Measurements from ENCODE around the gene IRGQ.
"Not testable (repeated sequence)": the region's sequence is repeated elsewhere in the genome, so short reads cannot be mapped to it uniquely, and the experiment has no call there.

Gene IRGQ

DNA sequence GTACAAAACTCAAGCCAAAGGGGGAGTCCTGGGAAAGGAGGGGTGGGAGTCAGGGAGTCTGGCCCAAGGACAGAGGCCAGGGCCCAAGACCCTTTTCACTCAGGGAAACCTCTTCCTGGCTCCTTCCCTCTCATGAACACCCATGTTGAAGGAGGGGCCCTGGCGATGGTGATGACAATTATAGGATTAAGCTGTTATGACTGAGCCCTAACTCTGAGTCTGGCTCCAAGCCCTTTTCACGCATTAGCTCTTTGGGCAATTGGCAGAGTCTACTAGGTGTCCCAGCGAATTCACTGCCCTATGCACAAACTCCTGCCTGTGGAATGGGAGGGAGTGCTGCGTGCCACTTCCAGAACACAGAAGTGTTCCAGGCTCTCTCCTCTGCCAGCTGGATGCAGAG, 42.3 kb downstream of the IRGQ start:
- H3K27me3 ChIP-seq = no peaks in the 10 kb centered on the region
- H3K4me1 ChIP-seq = no peaks in the 10 kb centered on the region
- H3K9me3 ChIP-seq = no peaks in the 10 kb centered on the region
- peaks cover 30 to 79% (median 71%) of the 10 kb centered on the region in 3 donors for H3K36me3 ChIP-seq
- no peak for DNase-seq
- TF ChIP-seq, protein P1, sequence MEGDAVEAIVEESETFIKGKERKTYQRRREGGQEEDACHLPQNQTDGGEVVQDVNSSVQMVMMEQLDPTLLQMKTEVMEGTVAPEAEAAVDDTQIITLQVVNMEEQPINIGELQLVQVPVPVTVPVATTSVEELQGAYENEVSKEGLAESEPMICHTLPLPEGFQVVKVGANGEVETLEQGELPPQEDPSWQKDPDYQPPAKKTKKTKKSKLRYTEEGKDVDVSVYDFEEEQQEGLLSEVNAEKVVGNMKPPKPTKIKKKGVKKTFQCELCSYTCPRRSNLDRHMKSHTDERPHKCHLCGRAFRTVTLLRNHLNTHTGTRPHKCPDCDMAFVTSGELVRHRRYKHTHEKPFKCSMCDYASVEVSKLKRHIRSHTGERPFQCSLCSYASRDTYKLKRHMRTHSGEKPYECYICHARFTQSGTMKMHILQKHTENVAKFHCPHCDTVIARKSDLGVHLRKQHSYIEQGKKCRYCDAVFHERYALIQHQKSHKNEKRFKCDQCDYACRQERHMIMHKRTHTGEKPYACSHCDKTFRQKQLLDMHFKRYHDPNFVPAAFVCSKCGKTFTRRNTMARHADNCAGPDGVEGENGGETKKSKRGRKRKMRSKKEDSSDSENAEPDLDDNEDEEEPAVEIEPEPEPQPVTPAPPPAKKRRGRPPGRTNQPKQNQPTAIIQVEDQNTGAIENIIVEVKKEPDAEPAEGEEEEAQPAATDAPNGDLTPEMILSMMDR (IDR thresholded peaks at IDR 0.05) = no peak
- H3K27ac ChIP-seq = no peak overlapping the region
- no peak overlapping the region for H3K4me3 ChIP-seq
- intact Hi-C loops (cut with DNase I; ENCODE audit: low total_unique reads) = no loop called here

DNA sequence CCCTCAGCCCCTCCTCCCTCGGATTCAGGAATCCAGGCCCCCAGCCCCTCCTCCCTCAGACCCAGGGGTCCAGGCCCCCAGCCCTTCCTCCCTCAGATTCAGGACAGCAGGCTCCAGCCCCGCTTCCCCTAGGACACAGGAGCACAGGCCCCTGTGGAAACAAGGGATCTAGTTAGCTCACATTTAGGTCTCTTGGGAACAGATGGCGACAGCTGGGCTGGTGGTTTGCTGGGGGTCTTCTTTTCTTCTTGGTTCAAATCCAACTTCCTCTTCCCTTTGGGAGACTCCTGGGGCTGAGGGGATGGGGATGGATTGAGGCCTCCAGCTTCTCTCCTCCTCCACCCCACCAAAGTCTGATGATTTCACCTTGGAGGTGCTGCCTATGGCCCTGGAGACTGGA, 43.3 kb downstream of the IRGQ start:
- Histone ChIP-seq H3K27ac (no peak overlapping the region), H3K9me3 (no peaks in the 10 kb centered on the region), H3K27me3 (no peaks in the 10 kb centered on the region), H3K36me3 (peaks cover 20 to 71% (median 64%) of the 10 kb centered on the region in 3 donors), H3K4me1 (no peaks in the 10 kb centered on the region), H3K4me3 (no peak overlapping the region)
- no peak for DNase-seq
- TF ChIP-seq, protein P1 (IDR thresholded peaks at IDR 0.05) = no peak
- intact Hi-C loops (cut with DNase I; ENCODE audit: low total_unique reads) = no loop called here

DNA sequence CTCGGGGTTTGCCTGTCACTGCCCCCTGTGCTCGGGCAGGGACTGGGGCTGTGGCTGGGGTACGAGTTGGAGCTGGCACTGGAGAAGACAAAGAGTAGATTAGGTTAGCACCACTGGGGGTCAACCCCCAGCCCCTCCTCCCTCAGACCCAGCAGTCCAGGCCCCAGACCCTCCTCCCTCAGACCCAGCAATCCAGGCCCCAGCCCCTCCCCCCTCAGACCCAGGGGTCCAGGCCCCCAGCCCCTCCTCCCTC, 43.8 kb downstream of the IRGQ start:
- intact Hi-C loops (cut with DNase I; ENCODE audit: low total_unique reads) = no loop called here
- no peak overlapping the region for H3K4me3 ChIP-seq
- H3K27me3 ChIP-seq = no peaks in the 10 kb centered on the region
- TF ChIP-seq, protein P1 (IDR thresholded peaks at IDR 0.05) = no peak
- H3K9me3 ChIP-seq = no peaks in the 10 kb centered on the region
- H3K36me3 ChIP-seq = peaks cover 22 to 71% (median 64%) of the 10 kb centered on the region in 3 donors
- no peak for DNase-seq
- no peaks in the 10 kb centered on the region for H3K4me1 ChIP-seq
- no peak overlapping the region for H3K27ac ChIP-seq

DNA sequence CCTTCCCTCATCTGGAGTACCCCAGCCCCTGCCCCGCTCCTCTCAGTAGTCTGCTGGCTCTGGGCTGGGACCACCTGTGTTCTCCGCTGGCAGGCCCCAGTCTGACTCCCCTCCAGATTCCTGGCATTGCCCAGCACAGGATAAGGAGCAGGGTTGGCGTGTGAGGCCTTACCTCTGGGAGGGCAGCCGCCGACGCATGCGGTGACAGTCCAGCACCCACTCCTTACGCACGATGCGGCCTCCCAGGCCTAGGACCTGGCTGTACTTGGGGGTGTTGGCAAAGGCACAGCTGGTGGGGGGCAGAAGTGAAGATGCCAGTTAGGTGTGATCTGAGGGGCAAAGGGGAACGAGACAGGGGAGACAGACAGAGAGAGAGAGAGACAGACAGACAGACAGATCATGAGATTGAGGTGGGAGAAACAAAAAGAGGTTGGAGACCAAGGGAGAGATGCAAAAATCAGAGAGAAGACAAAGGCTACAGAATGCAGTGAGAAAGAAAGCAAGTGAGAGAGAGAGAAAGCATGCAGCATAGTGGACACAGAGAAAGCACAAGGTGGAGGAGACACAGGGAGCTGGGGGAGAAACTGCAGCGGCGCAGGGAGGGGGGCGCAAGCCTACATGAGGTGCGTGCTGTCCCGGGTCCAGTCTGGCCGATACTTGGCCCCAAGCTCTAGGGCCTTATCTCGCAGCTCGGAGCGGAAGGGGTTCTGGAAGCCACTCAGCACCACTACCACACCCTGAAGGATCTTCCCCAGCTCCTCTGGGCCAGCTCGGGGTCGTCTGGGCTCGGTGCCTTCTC, 44.3 kb downstream of the IRGQ start:
- H3K36me3 ChIP-seq = peaks cover 25 to 68% (median 61%) of the 10 kb centered on the region in 3 donors
- intact Hi-C loops (cut with DNase I; ENCODE audit: low total_unique reads) = no loop called here

DNA sequence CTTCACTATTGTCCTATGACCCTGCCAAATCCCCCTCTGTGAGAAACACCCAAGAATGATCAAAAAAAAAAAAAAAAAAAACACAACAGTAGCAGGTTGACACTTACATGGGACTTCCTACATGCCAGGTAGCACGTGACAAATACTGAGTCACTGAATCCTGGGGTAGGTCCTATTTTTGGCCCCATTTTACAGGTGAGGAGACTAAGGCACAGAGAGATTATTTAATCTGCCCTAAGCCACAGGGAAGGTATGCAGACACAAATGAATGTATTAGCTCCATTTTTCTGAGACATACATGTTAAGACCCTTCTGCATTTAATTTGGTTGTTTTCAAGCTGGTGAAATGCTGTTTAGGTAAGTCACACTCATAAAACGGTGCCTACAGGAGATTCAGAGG, 47.2 kb downstream of the IRGQ start:
- TF ChIP-seq, protein P1 (IDR thresholded peaks at IDR 0.05) = no peak
- peaks cover 30 to 67% (median 66%) of the 10 kb centered on the region in 3 donors for H3K36me3 ChIP-seq
- no peak overlapping the region for H3K27ac ChIP-seq
- H3K9me3 ChIP-seq = no peaks in the 10 kb centered on the region
- no peaks in the 10 kb centered on the region for H3K4me1 ChIP-seq
- DNase-seq = no peak
- no peaks in the 10 kb centered on the region for H3K27me3 ChIP-seq
- intact Hi-C loops (cut with DNase I; ENCODE audit: low total_unique reads) = no loop called here
- no peak overlapping the region for H3K4me3 ChIP-seq

More for the DNA sequence above, 44.3 kb downstream of the IRGQ start:
- H3K4me3 ChIP-seq = no peak overlapping the region
- no peak for DNase-seq
- no peaks in the 10 kb centered on the region for H3K27me3 ChIP-seq
- TF ChIP-seq, protein P1 (IDR thresholded peaks at IDR 0.05) = no peak
- no peaks in the 10 kb centered on the region for H3K4me1 ChIP-seq
- H3K27ac ChIP-seq = no peak overlapping the region
- H3K9me3 ChIP-seq = no peaks in the 10 kb centered on the region

DNA sequence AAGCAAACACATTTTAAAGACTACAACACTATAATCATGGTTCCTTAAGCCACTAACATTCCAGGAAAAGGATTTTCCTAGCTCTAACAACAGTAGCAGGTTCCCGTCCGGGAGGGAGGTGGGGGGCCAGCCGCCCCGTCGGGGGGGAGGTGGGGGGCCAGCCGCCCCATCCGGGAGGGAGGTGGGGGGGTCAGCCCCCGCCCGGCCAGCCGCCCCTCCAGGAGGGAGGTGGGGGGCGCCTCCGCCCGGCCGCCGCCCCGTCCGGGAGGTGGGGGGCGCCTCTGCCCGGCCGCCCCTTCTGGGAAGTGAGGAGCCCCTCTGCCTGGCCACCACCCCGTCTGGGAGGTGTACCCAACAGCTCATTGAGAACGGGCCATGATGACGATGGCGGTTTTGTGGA, 48.0 kb downstream of the IRGQ start:
- H3K27me3 ChIP-seq; H3K4me1 ChIP-seq; H3K4me3 ChIP-seq; DNase-seq; H3K9me3 ChIP-seq; intact Hi-C loops (cut with DNase I; ENCODE audit: low total_unique reads); H3K27ac ChIP-seq: not testable (repeated sequence)
- H3K36me3 ChIP-seq = peaks cover 37 to 67% (median 66%) of the 10 kb centered on the region in 3 donors

Data from tibial artery (tissue), 4 donors.